Adrenal gland (tissue), 12 donors: ENCODE measurements around the gene RPA3. TPM values are rescaled to one million over a fixed set of nuclear protein-coding genes. Genes with fewer than 3 reads are reported as not detected.

Source experiments
- DNase-seq, 7 donors: peaks; one replicate each; pipeline ENCODE4 v3.0.0-alpha.2; 2019 to 2020
- H3K27ac ChIP-seq, 5 donors: fragments of 200-600 bp; sonication (generic) in 4 of 5; 1 replicate in 3 of 5; 2 replicates in 2 of 5; pipeline versions ENCODE4 v1.5.1 to v1.8.0; 2016 to 2020; ENCODE audit warnings: mild to moderate bottlenecking in 1 of 5
- H3K27me3 ChIP-seq: fragments of 200-600 bp; 2 replicates; pipeline ENCODE4 v1.8.0; 2021
- H3K36me3 ChIP-seq, 2 donors: fragments of 200-600 bp; replicated peaks in 1 of 2; 1 replicate in 1 of 2; 2 replicates in 1 of 2; pipeline versions ENCODE4 v1.5.1 to v1.8.0; 2018 to 2022
- H3K4me1 ChIP-seq, 2 donors: fragments of 200-600 bp; replicated peaks in 1 of 2; 1 replicate in 1 of 2; 2 replicates in 1 of 2; pipeline versions ENCODE4 v1.5.1 to v1.8.0; 2018 to 2021
- H3K4me3 ChIP-seq, 4 donors: fragments of 200-600 bp; sonication (generic) in 3 of 4; one replicate each; pipeline ENCODE4 v1.5.1; 2016 to 2018
- H3K9me3 ChIP-seq, 3 donors: fragments of 200-600 bp; sonication (generic) in 1 of 3; replicated peaks in 1 of 3; 1 replicate in 2 of 3; 2 replicates in 1 of 3; pipeline versions ENCODE4 v1.5.1 to v1.8.0; 2016 to 2021
- POLR2A ChIP-seq, 2 donors: fragments of 450-650 bp; IDR thresholded peaks; one replicate each; pipeline ENCODE4 v1.6.1; 2017; ENCODE audit warnings: antibody characterized with exemption in 2 of 2, mild to moderate bottlenecking in 2 of 2, moderate library complexity in 1 of 2
- WGBS, 4 donors: extraction: QIAGEN DNeasy Blood & Tissue Kit in 2 of 4; methylation state at CpG; one replicate each; pipeline versions ENCODE4 v1.1.5 to v1.1.7; 2013 to 2017; 5-methylcytosine and 5-hydroxymethylcytosine counted together
- intact Hi-C, 2 donors: fragments of 100-400 bp; cut with DNase I; formaldehyde crosslinking; loops; one replicate each; pipeline versions ENCODE4 v1.14.1 to v1.15.0; 2022 to 2023
- polyA plus RNA-seq, 3 donors: library from polyadenylated mRNA; stranded (reverse); fragments of 200-250 nt in 2 of 3; fragments of 350-450 nt in 1 of 3; fragmentation: Illumina TruSeq in 1 of 3; extraction: RNeasy Lipid Tissue Mini Kit (QIAGEN cat#74804) in 1 of 3; gene quantifications; one replicate each; pipeline ENCODE4 v1.2.3, GENCODE V29; 2013 to 2014
- total RNA-seq, 9 donors: library from RNA; depleted of rRNA in 4 of 9; stranded (reverse); fragments of >200 nt in 4 of 9; fragments of 120-200 nt in 1 of 9; fragmentation: NEBNext Ultra II Directional in 1 of 9; extraction: Animal tissue kit (Norgen Biotek cat#: 25700) in 1 of 9; gene quantifications; one replicate each; pipeline versions ENCODE4 v1.1.0 to v1.2.4, GENCODE V29; 2013 to 2023
- TF ChIP-seq, protein P1 (sequence below), 6 experiments: fragments of 450-650 bp in 4 of 6; fragments of 200-600 bp in 2 of 6; sonication (generic) in 1 of 6; IDR thresholded peaks; 1 replicate in 5 of 6; 2 replicates in 1 of 6; pipeline versions ENCODE4 v1.5.1 to v1.8.0; 2016 to 2021; ENCODE audit warnings: antibody characterized with exemption in 6 of 6, mild to moderate bottlenecking in 2 of 6, moderate library complexity in 1 of 6
- donor health status: healthy with polysubstance abuse.
- donor health status: Bipolar disorder and iron deficiency.
- donor health status: DM: yes; HTN: yes; CAD: no.
- donor health status: DM: no; HTN: no; CAD: no.
- donor health status: DM: no; HTN: no; CAD: no.
- donor health status: DM: yes; HTN: yes; CAD: no.

The RPA3 gene
- total and polyA plus RNA-seq, 12 donors, result 15.3 to 52.5 (median 31.1) TPM

DNA sequence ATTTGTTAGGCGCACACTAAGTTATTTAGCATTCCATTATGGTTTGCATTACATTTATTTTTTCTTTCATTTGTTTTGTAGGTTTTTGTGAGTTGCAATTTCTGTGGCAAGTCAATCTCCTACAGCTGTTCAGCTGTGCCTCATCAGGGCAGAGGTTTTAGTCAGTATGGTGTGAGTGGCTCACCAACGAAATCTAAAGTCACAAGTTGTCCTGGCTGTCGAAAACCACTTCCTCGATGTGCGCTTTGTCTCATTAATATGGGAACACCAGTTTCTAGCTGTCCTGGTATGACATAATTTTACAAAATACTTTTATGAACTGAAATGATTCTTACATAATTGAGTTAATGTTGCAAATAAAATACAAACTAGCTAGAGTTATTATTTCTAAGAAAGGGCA, 122.2 kb downstream of the RPA3 start:
- intact Hi-C loops, result no loop called here

DNA sequence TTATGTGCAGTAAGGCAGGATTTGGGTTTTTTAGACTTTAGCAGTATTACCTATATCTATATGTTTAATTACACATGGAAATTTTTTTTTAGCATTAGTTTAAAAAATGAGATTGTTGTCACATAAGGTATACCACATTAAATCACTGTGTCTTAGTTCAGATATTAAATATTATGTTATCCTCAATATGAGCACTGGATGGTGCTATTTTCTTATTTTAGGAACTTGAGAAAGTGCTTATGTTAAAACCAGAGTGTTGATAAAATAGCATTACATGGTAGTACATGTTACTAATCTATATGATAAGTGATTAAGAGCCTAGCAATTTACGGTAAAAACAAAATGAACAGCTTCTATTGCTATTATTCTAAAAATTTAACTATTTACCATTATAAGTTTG, 123.0 kb downstream of the RPA3 start:
- WGBS, 4 donors, result 68 to 89% (median 83%) methylated on average over 1 of the region's 1 CpG
- no peak for TF ChIP-seq POLR2A (IDR thresholded peaks at IDR 0.05)
- TF ChIP-seq, protein P1, sequence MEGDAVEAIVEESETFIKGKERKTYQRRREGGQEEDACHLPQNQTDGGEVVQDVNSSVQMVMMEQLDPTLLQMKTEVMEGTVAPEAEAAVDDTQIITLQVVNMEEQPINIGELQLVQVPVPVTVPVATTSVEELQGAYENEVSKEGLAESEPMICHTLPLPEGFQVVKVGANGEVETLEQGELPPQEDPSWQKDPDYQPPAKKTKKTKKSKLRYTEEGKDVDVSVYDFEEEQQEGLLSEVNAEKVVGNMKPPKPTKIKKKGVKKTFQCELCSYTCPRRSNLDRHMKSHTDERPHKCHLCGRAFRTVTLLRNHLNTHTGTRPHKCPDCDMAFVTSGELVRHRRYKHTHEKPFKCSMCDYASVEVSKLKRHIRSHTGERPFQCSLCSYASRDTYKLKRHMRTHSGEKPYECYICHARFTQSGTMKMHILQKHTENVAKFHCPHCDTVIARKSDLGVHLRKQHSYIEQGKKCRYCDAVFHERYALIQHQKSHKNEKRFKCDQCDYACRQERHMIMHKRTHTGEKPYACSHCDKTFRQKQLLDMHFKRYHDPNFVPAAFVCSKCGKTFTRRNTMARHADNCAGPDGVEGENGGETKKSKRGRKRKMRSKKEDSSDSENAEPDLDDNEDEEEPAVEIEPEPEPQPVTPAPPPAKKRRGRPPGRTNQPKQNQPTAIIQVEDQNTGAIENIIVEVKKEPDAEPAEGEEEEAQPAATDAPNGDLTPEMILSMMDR (IDR thresholded peaks at IDR 0.05), result peak; percentile 13 to 68 (median 52)
- intact Hi-C loops, result no loop called here

More for the DNA sequence above, 122.2 kb downstream of the RPA3 start:
- Histone ChIP-seq H3K27ac (no peak overlapping the region), H3K4me1 (peaks cover 0 to 3% of the 10 kb centered on the region in 2 donors), H3K36me3 (peaks cover 0 to 14% of the 10 kb centered on the region in 2 donors), H3K27me3 (no peaks in the 10 kb centered on the region), H3K4me3 (no peak overlapping the region), H3K9me3 (no peaks in the 10 kb centered on the region)
- WGBS, 4 donors, result 86 to 90% (median 88%) methylated on average over 5 of the region's 5 CpGs
- TF ChIP-seq, protein P1 (IDR thresholded peaks at IDR 0.05), result no peak
- DNase-seq, result peak in 1 of 7 donors; percentile 8

More for the DNA sequence above, 123.0 kb downstream of the RPA3 start:
- H3K4me3 ChIP-seq, result no peak overlapping the region
- no peaks in the 10 kb centered on the region for H3K27me3 ChIP-seq
- H3K27ac ChIP-seq, result no peak overlapping the region
- DNase-seq, result no peak
- H3K4me1 ChIP-seq, result peaks cover 0 to 3% of the 10 kb centered on the region in 2 donors
- peaks cover 0 to 14% of the 10 kb centered on the region in 2 donors for H3K36me3 ChIP-seq
- H3K9me3 ChIP-seq, result no peaks in the 10 kb centered on the region

Other genes starting within 250 kb of the RPA3 start
- gene COL28A1, start 182.7 kb downstream of the RPA3 start, total RNA-seq, result 1 to 10 TPM in 7 of 9 donors, under 1 TPM in 2; 0.66 to 6.2 (median 1.9) TPM
- gene COL28A1, start 182.7 kb downstream of the RPA3 start, polyA plus RNA-seq, result 10 to 100 TPM in 1 of 3 donors, 1 to 10 TPM in 2; 3.6 to 16.0 (median 6.7) TPM
- gene MIOS, start 151.7 kb downstream of the RPA3 start, total RNA-seq, result 10 to 100 TPM; 15.5 to 51.3 (median 26.0) TPM
- gene MIOS, start 151.7 kb downstream of the RPA3 start, polyA plus RNA-seq, result 10 to 100 TPM in 2 of 3 donors, 1 to 10 TPM in 1; 8.7 to 28.0 (median 15.1) TPM
- 10 to 100 TPM; 16.7 to 77.4 (median 27.2) TPM for gene UMAD1, start 77.9 kb downstream of the RPA3 start, total RNA-seq
- gene UMAD1, start 77.9 kb downstream of the RPA3 start, polyA plus RNA-seq, result 10 to 100 TPM in 1 of 3 donors, 1 to 10 TPM in 2; 7.4 to 33.3 (median 9.0) TPM